ENCODE data around the gene FLNB. TPM values are rescaled to one million over a fixed set of nuclear protein-coding genes. Genes with fewer than 3 reads are reported as not detected.
A peak's percentile ranks its signal among the peaks of the same experiment; 100 is the strongest.

FLNB gene
- total RNA-seq, 2 experiments from 2014 or later = 26.3 to 28.4 TPM

GRCh38 chr3:58085616-58086015 lies 77.4 kb downstream of the FLNB start:
- ATAC-seq (peak; percentile 14), DNase-seq (peak; percentile 11)
- H3K4me3 Mint-ChIP-seq = no peak overlapping the region
- ChIA-PET CTCF (interaction anchor here (0.9 to 1.6 kb wide), 2 partner anchors 63 to 78 kb away, joined by 3 to 6 read pairs; partner anchors contain the start of gene FLNB), POLR2A (interaction anchor here (0.7 to 1.0 kb wide), 2 partner anchors 20 to 40 kb away, joined by 3 read pairs; no protein-coding TSS in a partner anchor)
- H3K27ac Mint-ChIP-seq = no peak overlapping the region
- H3K36me3 Mint-ChIP-seq (ENCODE audit: low read depth) = peaks cover 8% of the 10 kb centered on the region
- TF ChIP-seq, protein P1, sequence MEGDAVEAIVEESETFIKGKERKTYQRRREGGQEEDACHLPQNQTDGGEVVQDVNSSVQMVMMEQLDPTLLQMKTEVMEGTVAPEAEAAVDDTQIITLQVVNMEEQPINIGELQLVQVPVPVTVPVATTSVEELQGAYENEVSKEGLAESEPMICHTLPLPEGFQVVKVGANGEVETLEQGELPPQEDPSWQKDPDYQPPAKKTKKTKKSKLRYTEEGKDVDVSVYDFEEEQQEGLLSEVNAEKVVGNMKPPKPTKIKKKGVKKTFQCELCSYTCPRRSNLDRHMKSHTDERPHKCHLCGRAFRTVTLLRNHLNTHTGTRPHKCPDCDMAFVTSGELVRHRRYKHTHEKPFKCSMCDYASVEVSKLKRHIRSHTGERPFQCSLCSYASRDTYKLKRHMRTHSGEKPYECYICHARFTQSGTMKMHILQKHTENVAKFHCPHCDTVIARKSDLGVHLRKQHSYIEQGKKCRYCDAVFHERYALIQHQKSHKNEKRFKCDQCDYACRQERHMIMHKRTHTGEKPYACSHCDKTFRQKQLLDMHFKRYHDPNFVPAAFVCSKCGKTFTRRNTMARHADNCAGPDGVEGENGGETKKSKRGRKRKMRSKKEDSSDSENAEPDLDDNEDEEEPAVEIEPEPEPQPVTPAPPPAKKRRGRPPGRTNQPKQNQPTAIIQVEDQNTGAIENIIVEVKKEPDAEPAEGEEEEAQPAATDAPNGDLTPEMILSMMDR (IDR thresholded peaks at IDR 0.05) = no peak
- H3K4me1 Mint-ChIP-seq (ENCODE audit: low read depth) = peaks cover 45% of the 10 kb centered on the region
- no peaks in the 10 kb centered on the region for H3K27me3 Mint-ChIP-seq
- intact Hi-C loops (cut with micrococcal nuclease) = no loop called here
- H3K9me3 Mint-ChIP-seq = no peaks in the 10 kb centered on the region

- Mint-ChIP-seq H3K9me3 (no peaks in the 10 kb centered on the region), H3K4me3 (no peak overlapping the region), H3K27ac (no peak overlapping the region), H3K4me1 (ENCODE audit: low read depth) (peaks cover 26% of the 10 kb centered on the region), H3K27me3 (no peaks in the 10 kb centered on the region), H3K36me3 (ENCODE audit: low read depth) (peaks cover 3% of the 10 kb centered on the region)
- DNase-seq = no peak
- TF ChIP-seq, protein P1 (IDR thresholded peaks at IDR 0.05) = no peak
- ATAC-seq = no peak
- ChIA-PET CTCF (interaction anchor here (1.0 kb wide), 1 partner anchor 12 kb away, joined by 3 read pairs; no protein-coding TSS in a partner anchor), POLR2A (no interaction called here)
- intact Hi-C loops (cut with micrococcal nuclease) = no loop called here
These were observed 80.3 kb downstream of the FLNB start for GRCh38 chr3:58088501-58088900.

- no peak for ATAC-seq
- intact Hi-C loops (cut with micrococcal nuclease) = no loop called here
- CTCF ChIA-PET = no interaction called here
- Mint-ChIP-seq H3K4me3 (no peak overlapping the region), H3K27ac (no peak overlapping the region), H3K27me3 (no peaks in the 10 kb centered on the region), H3K36me3 (ENCODE audit: low read depth) (peaks cover 3% of the 10 kb centered on the region), H3K4me1 (ENCODE audit: low read depth) (peaks cover 11% of the 10 kb centered on the region), H3K9me3 (no peaks in the 10 kb centered on the region)
- TF ChIP-seq, protein P1 (IDR thresholded peaks at IDR 0.05) = no peak
- no peak for DNase-seq
- POLR2A ChIA-PET = no interaction called here
These were observed 82.1 kb downstream of the FLNB start for GRCh38 chr3:58090351-58090750.

DNA sequence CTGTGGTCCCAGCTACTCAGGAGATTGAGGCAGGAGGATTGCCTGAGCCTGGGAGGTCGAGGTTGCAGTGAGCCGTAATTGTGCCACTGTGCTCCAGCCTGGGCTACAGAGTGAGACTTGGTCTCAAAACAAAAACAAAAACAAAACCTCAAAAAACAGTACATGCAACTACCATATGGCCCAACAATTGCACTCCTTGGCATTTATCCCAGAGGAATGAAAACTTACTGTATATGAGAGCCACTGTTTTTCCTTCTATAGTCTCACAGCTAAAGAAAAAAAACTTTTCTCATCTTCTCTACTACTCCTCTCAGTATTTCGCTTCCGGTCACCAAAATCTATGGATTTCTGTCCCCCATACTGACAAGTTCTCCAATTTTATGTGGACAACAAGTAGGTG lies 84.3 kb downstream of the FLNB start:
- no peaks in the 10 kb centered on the region for H3K9me3 Mint-ChIP-seq
- no peak overlapping the region for H3K4me3 Mint-ChIP-seq
- TF ChIP-seq, protein P1 (IDR thresholded peaks at IDR 0.05) = no peak
- no peaks in the 10 kb centered on the region for H3K4me1 Mint-ChIP-seq (ENCODE audit: low read depth)
- ATAC-seq (no peak), DNase-seq (no peak)
- intact Hi-C loops (cut with micrococcal nuclease) = no loop called here
- POLR2A ChIA-PET = interaction anchor here (0.7 to 1.1 kb wide), 2 partner anchors 26 to 72 kb away, joined by 3 read pairs; no protein-coding TSS in a partner anchor
- CTCF ChIA-PET = interaction anchor here (0.5 kb wide), 1 partner anchor 29 kb away, joined by 3 read pairs; no protein-coding TSS in a partner anchor
- no peaks in the 10 kb centered on the region for H3K27me3 Mint-ChIP-seq
- no peak overlapping the region for H3K27ac Mint-ChIP-seq
- H3K36me3 Mint-ChIP-seq (ENCODE audit: low read depth) = peaks cover 4% of the 10 kb centered on the region

DNA sequence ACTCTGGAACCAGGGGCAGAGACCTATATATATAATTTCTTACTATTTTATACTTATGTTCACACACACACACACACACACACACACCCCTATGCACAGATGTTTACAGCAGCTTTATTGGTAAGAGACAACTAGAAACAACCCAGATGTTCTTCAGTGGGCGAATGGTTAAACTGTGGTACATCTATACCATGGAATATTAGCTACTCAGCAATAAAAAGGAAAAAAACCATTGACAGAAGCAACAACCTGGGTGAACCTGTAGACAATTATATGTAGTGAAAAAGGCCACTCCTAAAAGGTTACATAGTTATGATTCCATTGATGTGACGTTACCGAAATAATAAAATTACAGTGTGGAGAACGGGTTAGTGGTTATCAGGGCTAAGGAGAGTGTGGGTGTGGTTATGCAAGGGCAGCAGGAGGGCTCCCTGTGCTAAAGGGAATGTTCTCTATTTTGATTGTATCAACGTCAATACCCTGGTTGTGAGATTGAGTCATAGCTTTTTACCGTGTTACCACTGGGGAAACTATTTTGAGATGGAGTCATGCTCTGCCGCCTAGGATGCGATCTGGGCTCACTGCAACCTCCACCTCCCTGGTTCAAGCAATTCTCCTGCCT lies 85.5 kb downstream of the FLNB start:
- no peaks in the 10 kb centered on the region for H3K9me3 Mint-ChIP-seq
- no peak overlapping the region for H3K4me3 Mint-ChIP-seq
- DNase-seq (no peak), ATAC-seq (no peak)
- H3K27ac Mint-ChIP-seq = no peak overlapping the region
- intact Hi-C loops (cut with micrococcal nuclease) = no loop called here
- TF ChIP-seq, protein P1 (IDR thresholded peaks at IDR 0.05) = no peak
- peaks cover 6% of the 10 kb centered on the region for H3K36me3 Mint-ChIP-seq (ENCODE audit: low read depth)
- ChIA-PET POLR2A (no interaction called here), CTCF (interaction anchor here (1.2 kb wide), 1 partner anchor 84 kb away, joined by 3 read pairs; no protein-coding TSS in a partner anchor)
- H3K27me3 Mint-ChIP-seq = no peaks in the 10 kb centered on the region
- no peaks in the 10 kb centered on the region for H3K4me1 Mint-ChIP-seq (ENCODE audit: low read depth)
